ENCODE data around the gene PCDH9.
"Not testable (repeated sequence)": the region's sequence is repeated elsewhere in the genome, so short reads cannot be mapped to it uniquely, and the experiment has no call there.

The PCDH9 gene

GRCh38 chr13:66896933-66897332 lies 333.2 kb downstream of the PCDH9 start:
- no peak for DNase-seq (ENCODE audit: low read depth)

GRCh38 chr13:66895780-66896179 lies 334.4 kb downstream of the PCDH9 start:
- DNase-seq (ENCODE audit: low read depth): no peak

- DNase-seq (ENCODE audit: low read depth): no peak
These were observed 334.8 kb downstream of the PCDH9 start for GRCh38 chr13:66895320-66895719.

GRCh38 chr13:66888698-66889097 lies 341.4 kb downstream of the PCDH9 start:
- DNase-seq (ENCODE audit: low read depth): no peak

- DNase-seq (ENCODE audit: low read depth): no peak
These were observed 343.0 kb downstream of the PCDH9 start for GRCh38 chr13:66887088-66887487.

- DNase-seq (ENCODE audit: low read depth): no peak
These were observed 343.9 kb downstream of the PCDH9 start for GRCh38 chr13:66886264-66886663.

GRCh38 chr13:66881170-66881569 lies 349.0 kb downstream of the PCDH9 start:
- not testable (repeated sequence) for DNase-seq (ENCODE audit: low read depth)

- no peak for DNase-seq (ENCODE audit: low read depth)
These were observed 350.1 kb downstream of the PCDH9 start for GRCh38 chr13:66879988-66880387.

GRCh38 chr13:66875264-66875663 lies 354.9 kb downstream of the PCDH9 start:
- no peak for DNase-seq (ENCODE audit: low read depth)

- DNase-seq (ENCODE audit: low read depth): no peak
These were observed 365.5 kb downstream of the PCDH9 start for GRCh38 chr13:66864627-66865026.

GRCh38 chr13:66860878-66861417 lies 369.2 kb downstream of the PCDH9 start:
- no peak for DNase-seq (ENCODE audit: low read depth)

- no peak for DNase-seq (ENCODE audit: low read depth)
These were observed 369.9 kb downstream of the PCDH9 start for GRCh38 chr13:66859934-66860877.

- DNase-seq (ENCODE audit: low read depth): no peak
These were observed 371.1 kb downstream of the PCDH9 start for GRCh38 chr13:66859078-66859477.

GRCh38 chr13:66858163-66858562 lies 372.0 kb downstream of the PCDH9 start:
- DNase-seq (ENCODE audit: low read depth): no peak

- DNase-seq (ENCODE audit: low read depth): no peak
These were observed 375.0 kb downstream of the PCDH9 start for GRCh38 chr13:66855131-66855530.

GRCh38 chr13:66853564-66853963 lies 376.6 kb downstream of the PCDH9 start:
- DNase-seq (ENCODE audit: low read depth): no peak

GRCh38 chr13:66849706-66850105 lies 380.4 kb downstream of the PCDH9 start:
- DNase-seq (ENCODE audit: low read depth): no peak

GRCh38 chr13:66847541-66847940 lies 382.6 kb downstream of the PCDH9 start:
- DNase-seq (ENCODE audit: low read depth): no peak

GRCh38 chr13:66845393-66845792 lies 384.7 kb downstream of the PCDH9 start:
- DNase-seq (ENCODE audit: low read depth): no peak

GRCh38 chr13:66844933-66845332 lies 385.2 kb downstream of the PCDH9 start:
- no peak for DNase-seq (ENCODE audit: low read depth)

GRCh38 chr13:66842766-66843165 lies 387.4 kb downstream of the PCDH9 start:
- no peak for DNase-seq (ENCODE audit: low read depth)

GRCh38 chr13:66840621-66841020 lies 389.5 kb downstream of the PCDH9 start:
- no peak for DNase-seq (ENCODE audit: low read depth)

- no peak for DNase-seq (ENCODE audit: low read depth)
These were observed 392.9 kb downstream of the PCDH9 start for GRCh38 chr13:66837246-66837645.
